Nephron progenitor cell (in vitro differentiated cells): ENCODE measurements around the gene USH2A.

ENCODE experiments used
- DNase-seq: peaks from one replicate; pipeline ENCODE4 v3.0.0; 2021
- H3K27ac Mint-ChIP-seq: 2 replicates; pipeline ENCODE4 v1.8.0; 2021; ENCODE audit warnings: mild to moderate bottlenecking, moderate library complexity, mixed read lengths
- H3K27me3 Mint-ChIP-seq: 2 replicates; pipeline ENCODE4 v1.8.0; 2021; ENCODE audit warnings: mild to moderate bottlenecking, low read depth, mixed read lengths; ENCODE audit not compliant: poor library complexity
- H3K36me3 Mint-ChIP-seq: 2 replicates; pipeline ENCODE4 v1.8.0; 2021; ENCODE audit warnings: low read depth, mixed read lengths
- H3K4me1 Mint-ChIP-seq: 2 replicates; pipeline ENCODE4 v1.8.0; 2021; ENCODE audit warnings: mixed read lengths
- H3K4me3 Mint-ChIP-seq: 2 replicates; pipeline ENCODE4 v1.8.0; 2021; ENCODE audit warnings: mild to moderate bottlenecking, moderate library complexity, mixed read lengths
- H3K9me3 Mint-ChIP-seq: 2 replicates; pipeline ENCODE4 v1.8.0; 2021; ENCODE audit warnings: mild to moderate bottlenecking, moderate library complexity, mixed read lengths
- CTCF ChIP-seq: fragments of 200-600 bp; sonication (generic); IDR thresholded peaks from 2 replicates; pipeline ENCODE4 v1.5.0; 2021; ENCODE audit warnings: antibody characterized with exemption

USH2A gene

GRCh38 chr1:215651867-215652266 lies 771.4 kb downstream of the USH2A start:
- Mint-ChIP-seq H3K4me1 (peaks cover 9% of the 10 kb centered on the region), H3K36me3 (no peaks in the 10 kb centered on the region), H3K9me3 (no peaks in the 10 kb centered on the region), H3K27me3 (no peaks in the 10 kb centered on the region), H3K27ac (no peak overlapping the region), H3K4me3 (no peak overlapping the region)
- TF ChIP-seq CTCF, result no peak
- no peak for DNase-seq

GRCh38 chr1:215650446-215651149 lies 772.6 kb downstream of the USH2A start:
- Mint-ChIP-seq H3K27ac (no peak overlapping the region), H3K36me3 (no peaks in the 10 kb centered on the region), H3K4me1 (peaks cover 9% of the 10 kb centered on the region), H3K27me3 (no peaks in the 10 kb centered on the region), H3K9me3 (no peaks in the 10 kb centered on the region), H3K4me3 (no peak overlapping the region)
- no peak for TF ChIP-seq CTCF
- DNase-seq, result no peak

GRCh38 chr1:215648957-215649356 lies 774.3 kb downstream of the USH2A start:
- Mint-ChIP-seq H3K27me3 (peaks cover 3% of the 10 kb centered on the region), H3K4me1 (peaks cover 9% of the 10 kb centered on the region), H3K36me3 (no peaks in the 10 kb centered on the region), H3K27ac (no peak overlapping the region), H3K9me3 (no peaks in the 10 kb centered on the region), H3K4me3 (no peak overlapping the region)
- no peak for DNase-seq
- no peak for TF ChIP-seq CTCF

GRCh38 chr1:215647738-215648137 lies 775.5 kb downstream of the USH2A start:
- Mint-ChIP-seq H3K27ac (no peak overlapping the region), H3K9me3 (no peaks in the 10 kb centered on the region), H3K4me3 (no peak overlapping the region), H3K4me1 (peaks cover 9% of the 10 kb centered on the region), H3K36me3 (no peaks in the 10 kb centered on the region), H3K27me3 (peaks cover 4% of the 10 kb centered on the region)
- no peak for TF ChIP-seq CTCF
- no peak for DNase-seq

- Mint-ChIP-seq H3K4me3 (no peak overlapping the region), H3K4me1 (peaks cover 5% of the 10 kb centered on the region), H3K36me3 (no peaks in the 10 kb centered on the region), H3K27ac (no peak overlapping the region), H3K27me3 (peaks cover 4% of the 10 kb centered on the region), H3K9me3 (no peaks in the 10 kb centered on the region)
- no peak for TF ChIP-seq CTCF
- no peak for DNase-seq
These were observed 777.4 kb downstream of the USH2A start for GRCh38 chr1:215645861-215646260.

GRCh38 chr1:215645182-215645581 lies 778.1 kb downstream of the USH2A start:
- Mint-ChIP-seq H3K4me3 (no peak overlapping the region), H3K27me3 (peaks cover 4% of the 10 kb centered on the region), H3K4me1 (no peaks in the 10 kb centered on the region), H3K27ac (no peak overlapping the region), H3K9me3 (no peaks in the 10 kb centered on the region), H3K36me3 (no peaks in the 10 kb centered on the region)
- no peak for DNase-seq
- TF ChIP-seq CTCF, result no peak
